Glomerular endothelial cell (primary cell): ENCODE data around the gene HAL. TPM values are rescaled to one million over a fixed set of nuclear protein-coding genes. Genes with fewer than 3 reads are reported as not detected.

Source experiments
- DNase-seq: peaks from one replicate; pipeline ENCODE4 v3.0.0-alpha.2; 2011; ENCODE audit warnings: low read depth, low spot score; ENCODE audit errors: extremely low read depth
- total RNA-seq: library from RNA; depleted of rRNA; stranded (reverse); fragments of >200 nt; gene quantifications from 2 replicates; pipeline ENCODE4 v1.2.3, GENCODE V29; 2015

The HAL gene, protein sequence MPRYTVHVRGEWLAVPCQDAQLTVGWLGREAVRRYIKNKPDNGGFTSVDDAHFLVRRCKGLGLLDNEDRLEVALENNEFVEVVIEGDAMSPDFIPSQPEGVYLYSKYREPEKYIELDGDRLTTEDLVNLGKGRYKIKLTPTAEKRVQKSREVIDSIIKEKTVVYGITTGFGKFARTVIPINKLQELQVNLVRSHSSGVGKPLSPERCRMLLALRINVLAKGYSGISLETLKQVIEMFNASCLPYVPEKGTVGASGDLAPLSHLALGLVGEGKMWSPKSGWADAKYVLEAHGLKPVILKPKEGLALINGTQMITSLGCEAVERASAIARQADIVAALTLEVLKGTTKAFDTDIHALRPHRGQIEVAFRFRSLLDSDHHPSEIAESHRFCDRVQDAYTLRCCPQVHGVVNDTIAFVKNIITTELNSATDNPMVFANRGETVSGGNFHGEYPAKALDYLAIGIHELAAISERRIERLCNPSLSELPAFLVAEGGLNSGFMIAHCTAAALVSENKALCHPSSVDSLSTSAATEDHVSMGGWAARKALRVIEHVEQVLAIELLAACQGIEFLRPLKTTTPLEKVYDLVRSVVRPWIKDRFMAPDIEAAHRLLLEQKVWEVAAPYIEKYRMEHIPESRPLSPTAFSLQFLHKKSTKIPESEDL
- 0.06 TPM in 1 of 2 replicates, not detected in the other for total RNA-seq

GRCh38 chr12:95996034-95996658, at the start of gene HAL:
HAL (minus strand) TSS chr12:95996344; CDS start chr12:95995910, 434 bp downstream.
- no peak for DNase-seq

GRCh38 chr12:96045566-96045965, 49.4 kb upstream of the HAL start:
- DNase-seq: no peak

- DNase-seq: no peak
Measured at GRCh38 chr12:96044943-96045290, 48.8 kb upstream of the HAL start.

- no peak for DNase-seq
Measured at GRCh38 chr12:96044017-96044942, 48.1 kb upstream of the HAL start.

DNA sequence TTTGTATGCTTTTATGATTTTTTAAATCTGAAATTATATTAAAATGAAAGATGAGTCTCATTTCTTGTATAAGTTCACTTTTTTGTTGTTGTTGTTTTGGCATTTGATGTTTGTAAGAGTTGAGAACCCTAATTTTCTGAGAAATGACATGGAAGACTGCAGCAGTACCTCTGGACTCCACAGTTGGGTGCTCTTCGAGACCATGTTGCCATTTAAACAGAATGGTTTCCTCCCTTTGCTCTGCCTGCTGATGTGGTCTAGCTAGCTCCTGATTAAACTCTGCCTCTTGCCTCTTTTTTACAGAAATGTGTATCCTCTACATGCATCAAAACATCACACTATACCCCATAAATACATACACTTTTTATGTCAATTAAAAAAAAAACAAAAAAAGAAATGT, 45.0 kb upstream of the HAL start:
- no peak for DNase-seq

DNA sequence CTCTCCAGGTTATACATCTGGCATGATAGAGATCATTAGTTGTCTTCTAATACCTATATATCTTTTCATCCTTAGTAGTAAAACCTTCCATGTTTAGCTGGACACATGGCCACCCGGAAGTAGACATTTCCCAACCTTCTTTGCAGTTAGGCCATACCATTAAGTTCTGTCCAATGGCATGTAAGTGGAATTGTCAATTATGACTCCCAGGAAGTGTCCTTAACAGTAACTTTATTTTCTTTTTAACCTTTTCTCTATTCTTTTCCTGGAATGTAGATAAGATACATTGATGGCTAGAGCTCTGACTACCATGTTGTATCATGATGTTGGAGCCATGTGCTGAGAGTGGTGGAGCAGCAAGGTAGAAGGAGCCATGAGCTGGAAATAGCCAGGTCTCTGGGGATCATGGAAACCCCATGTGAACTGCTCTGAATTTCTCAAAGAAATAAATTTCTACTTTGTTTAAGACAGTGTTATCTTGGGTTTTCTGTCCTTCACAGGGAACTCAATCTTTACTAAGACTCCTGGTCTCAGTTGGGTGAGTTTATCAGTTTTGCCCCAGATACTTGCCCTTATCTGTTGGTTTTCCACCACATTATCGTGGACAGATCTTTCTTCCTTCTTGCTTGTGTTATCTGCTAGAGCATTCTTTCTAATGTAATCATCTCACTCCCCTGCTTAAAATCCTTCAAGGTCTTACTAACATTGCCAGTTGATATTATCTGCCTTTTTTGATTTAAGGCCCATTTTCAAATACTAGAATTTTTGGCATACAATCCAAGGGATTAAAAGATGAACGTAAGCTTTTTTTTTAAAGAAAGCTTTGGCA, 44.4 kb upstream of the HAL start:
- DNase-seq: no peak

GRCh38 chr12:96039516-96039915, 43.4 kb upstream of the HAL start:
- no peak for DNase-seq

- DNase-seq: no peak
Measured at GRCh38 chr12:96036765-96037455, 40.8 kb upstream of the HAL start.

GRCh38 chr12:96035283-96036236, 39.4 kb upstream of the HAL start, which contains the start of gene LTA4H:
LTA4H (minus strand) TSS chr12:96035587; CDS start chr12:96035519, 68 bp downstream.
- DNase-seq: peak; percentile 97

DNA sequence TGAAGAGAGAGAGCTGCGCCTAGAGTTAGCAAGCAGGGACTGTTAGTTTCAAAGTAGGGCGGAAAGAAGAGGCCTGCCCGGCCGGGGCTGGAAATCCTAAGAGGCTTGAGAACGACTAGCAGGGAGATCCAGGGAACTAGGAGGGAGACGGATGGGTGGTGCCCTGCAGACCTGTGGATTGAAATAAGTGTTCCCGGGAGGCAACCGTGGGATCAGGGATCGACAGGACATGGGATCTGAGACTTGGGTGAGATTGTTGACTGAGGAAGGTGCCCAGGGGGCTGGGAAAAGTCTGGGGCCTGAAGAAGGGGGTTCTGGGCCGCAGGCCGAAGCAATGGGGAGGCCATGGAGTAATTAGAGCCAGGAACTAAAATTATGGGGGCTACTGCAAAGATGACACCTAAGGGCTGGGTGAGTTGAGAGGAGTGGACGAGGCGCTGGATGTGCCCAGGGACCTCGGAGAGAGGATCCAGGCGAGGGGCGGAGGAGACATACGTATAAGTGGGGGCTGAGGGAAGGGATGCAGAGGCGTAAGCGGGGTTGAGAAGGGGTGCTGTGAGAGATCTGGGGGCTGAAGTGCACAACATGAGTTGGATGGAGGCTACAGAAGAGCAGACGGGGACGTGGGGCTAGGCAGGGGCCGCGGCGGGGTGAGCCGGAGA, 38.6 kb upstream of the HAL start:
- DNase-seq: no peak

DNA sequence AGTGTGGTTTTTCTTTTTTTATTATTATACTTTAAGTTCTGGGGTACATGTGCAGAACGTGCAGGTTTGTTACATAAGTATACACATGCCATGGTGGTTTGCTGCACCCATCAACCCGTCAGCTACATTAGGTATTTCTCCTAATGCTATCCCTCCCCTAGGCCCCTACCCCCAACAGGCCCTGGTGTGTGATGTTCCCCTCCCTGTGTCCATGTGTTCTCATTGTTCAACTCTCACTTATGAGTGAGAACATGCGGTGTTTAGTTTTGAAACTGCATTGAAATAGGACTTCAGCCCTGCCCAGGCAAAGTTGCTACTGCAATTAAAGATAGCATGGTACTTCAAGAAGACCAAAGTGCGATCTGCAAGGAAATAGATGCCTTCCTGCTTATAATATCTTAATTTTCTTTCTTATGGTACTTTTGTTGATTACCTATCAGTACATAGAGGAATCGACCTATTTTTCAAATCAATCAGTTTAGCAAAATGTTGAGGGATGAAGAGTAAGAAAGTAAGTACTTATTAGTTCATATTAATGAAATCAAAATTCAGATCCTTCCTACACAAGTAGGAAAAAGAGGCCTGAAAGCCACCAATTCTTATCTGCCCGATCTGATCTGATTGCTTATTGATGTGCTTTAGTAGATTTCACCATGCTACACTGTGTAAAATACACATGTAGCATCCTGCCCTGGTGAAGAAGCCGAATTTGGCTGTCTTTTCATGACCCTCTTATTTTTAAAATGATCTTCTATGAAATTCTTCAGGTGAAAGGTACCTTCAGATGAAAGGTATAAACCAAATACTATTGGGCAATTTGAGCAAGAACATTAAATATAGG, 37.6 kb upstream of the HAL start:
- DNase-seq: no peak

GRCh38 chr12:96029826-96030225, 33.7 kb upstream of the HAL start:
- DNase-seq: no peak

DNA sequence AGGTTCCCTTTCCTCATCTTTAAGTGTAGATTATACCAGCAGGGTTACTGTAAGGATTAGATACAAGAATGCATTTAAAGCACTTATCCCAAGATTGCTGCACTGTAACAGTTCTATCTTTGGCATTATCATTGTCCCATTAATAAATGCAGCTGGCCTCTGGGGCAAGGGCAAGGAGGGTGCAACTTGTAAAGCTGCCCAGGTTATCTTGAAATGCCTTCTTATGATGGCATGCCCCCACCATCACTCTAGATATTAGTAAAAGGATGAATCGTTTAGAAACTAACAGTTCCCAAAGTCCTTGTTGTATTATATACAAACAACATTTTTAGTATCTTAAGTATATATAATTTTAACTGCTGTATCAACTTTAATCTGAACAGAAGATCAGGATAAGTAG, 32.4 kb upstream of the HAL start:
- DNase-seq: no peak

GRCh38 chr12:96026331-96026730, 30.2 kb upstream of the HAL start:
- DNase-seq: no peak

- no peak for DNase-seq
Measured at GRCh38 chr12:96025518-96025917, 29.4 kb upstream of the HAL start.

GRCh38 chr12:96020314-96021003, 24.3 kb upstream of the HAL start:
- DNase-seq: no peak
